Muscle layer of colon (tissue), 2 donors: ENCODE measurements around the gene PTGS1.
"Not testable (repeated sequence)": the region's sequence is repeated elsewhere in the genome, so short reads cannot be mapped to it uniquely, and the experiment has no call there.

Experiments used
- H3K27ac ChIP-seq: one replicate; pipeline ENCODE4 v1.7.0; 2013; ENCODE audit warnings: low read depth, mild to moderate bottlenecking, low read length, moderate library complexity
- H3K27me3 ChIP-seq, 2 donors: one replicate each; pipeline ENCODE4 v1.7.0; 2013; ENCODE audit warnings: low read length in 2 of 2, mild to moderate bottlenecking in 2 of 2; ENCODE audit not compliant: insufficient read depth in 2 of 2, control insufficient read depth in 1 of 2
- H3K36me3 ChIP-seq: one replicate; pipeline ENCODE4 v1.7.0; 2013; ENCODE audit warnings: mild to moderate bottlenecking, low read length; ENCODE audit not compliant: insufficient read depth
- H3K4me1 ChIP-seq: one replicate; pipeline ENCODE4 v1.7.0; 2013; ENCODE audit warnings: mild to moderate bottlenecking, low read length; ENCODE audit not compliant: insufficient read depth
- H3K4me3 ChIP-seq, 2 donors: one replicate each; pipeline ENCODE4 v1.7.0; 2013; ENCODE audit warnings: low read length in 2 of 2, low read depth in 1 of 2, mild to moderate bottlenecking in 1 of 2, moderate library complexity in 1 of 2
- H3K9ac ChIP-seq: one replicate; pipeline ENCODE4 v1.7.0; 2013; ENCODE audit warnings: low read length
- H3K9me3 ChIP-seq: one replicate; pipeline ENCODE4 v1.7.0; 2013; ENCODE audit warnings: mild to moderate bottlenecking, low read length
- donor health status: abdominal sarcoma.
- donor health status: Adenocarcinoma of cecum.

The PTGS1 gene

DNA sequence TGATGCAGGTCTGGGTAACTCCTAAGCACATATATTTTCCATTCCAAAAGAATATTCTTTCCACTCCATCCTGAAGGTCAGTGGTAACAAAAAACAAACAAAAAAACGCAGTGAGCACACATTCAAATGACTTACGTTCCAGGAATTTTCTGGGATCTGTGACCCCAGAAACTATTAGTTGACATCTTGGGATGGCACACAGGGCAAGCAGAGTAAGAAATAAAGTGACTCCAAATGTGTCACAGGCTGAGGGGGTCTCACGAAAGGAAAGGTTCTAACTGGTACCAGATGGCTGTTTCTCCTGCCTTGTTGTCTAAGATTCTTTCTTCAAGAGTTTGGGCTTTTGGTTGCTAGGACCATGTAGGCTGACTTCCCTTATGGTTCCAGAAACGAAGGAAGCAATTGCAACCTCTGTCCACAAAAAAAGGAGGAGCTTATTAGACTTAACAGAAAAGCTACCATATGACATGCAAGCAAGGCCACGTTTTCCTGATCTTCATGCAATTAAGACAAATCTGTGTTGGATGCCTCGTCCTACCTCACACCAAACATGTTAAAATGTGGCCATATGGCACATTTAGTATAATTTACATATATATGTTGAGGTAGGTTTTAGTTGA, 32.7 kb downstream of the PTGS1 start:
- H3K36me3 ChIP-seq = no peaks in the 10 kb centered on the region
- H3K9me3 ChIP-seq = no peaks in the 10 kb centered on the region
- no peaks in the 10 kb centered on the region for H3K27me3 ChIP-seq
- no peak overlapping the region for H3K4me3 ChIP-seq
- H3K9ac ChIP-seq = no peak overlapping the region
- no peaks in the 10 kb centered on the region for H3K4me1 ChIP-seq
- H3K27ac ChIP-seq = no peak overlapping the region

DNA sequence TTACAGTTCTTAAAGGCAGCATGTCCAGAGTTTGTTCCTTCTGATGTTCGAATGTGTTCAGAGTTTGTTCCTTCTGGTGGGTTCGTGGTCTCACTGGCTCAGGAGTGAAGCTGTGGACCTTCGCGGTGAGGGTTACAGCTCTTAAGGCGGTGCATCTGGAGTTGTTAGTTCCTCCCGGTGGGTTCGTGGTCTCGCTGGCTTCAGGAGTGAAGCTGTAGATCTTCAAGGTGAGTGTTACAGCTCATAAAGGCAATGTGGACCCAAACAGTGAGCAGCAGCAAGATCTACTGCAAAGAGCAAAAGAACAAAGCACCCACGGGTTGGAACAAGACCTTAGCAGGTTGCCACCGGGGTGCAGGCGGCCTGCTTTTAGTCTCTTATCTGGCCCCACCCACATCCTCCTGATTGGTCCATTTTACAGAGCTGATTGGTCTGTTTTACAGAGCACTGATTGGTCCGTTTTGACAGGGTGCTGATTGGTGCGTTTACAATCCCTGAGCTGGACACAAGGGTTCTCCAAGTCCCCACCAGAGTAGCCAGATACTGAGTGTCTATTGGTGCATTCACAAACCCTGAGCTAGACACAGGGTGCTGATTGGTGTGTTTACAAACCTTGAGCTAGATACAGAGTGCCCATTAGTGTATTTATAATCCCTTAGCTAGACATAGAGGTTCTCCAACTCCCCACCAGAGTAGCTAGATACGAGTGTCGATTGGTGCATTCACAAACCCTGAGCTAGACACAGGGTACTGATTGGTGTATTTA, 34.7 kb downstream of the PTGS1 start:
- not testable (repeated sequence) for H3K9me3 ChIP-seq, H3K4me1 ChIP-seq, H3K27me3 ChIP-seq, H3K4me3 ChIP-seq, H3K36me3 ChIP-seq, H3K9ac ChIP-seq, H3K27ac ChIP-seq

DNA sequence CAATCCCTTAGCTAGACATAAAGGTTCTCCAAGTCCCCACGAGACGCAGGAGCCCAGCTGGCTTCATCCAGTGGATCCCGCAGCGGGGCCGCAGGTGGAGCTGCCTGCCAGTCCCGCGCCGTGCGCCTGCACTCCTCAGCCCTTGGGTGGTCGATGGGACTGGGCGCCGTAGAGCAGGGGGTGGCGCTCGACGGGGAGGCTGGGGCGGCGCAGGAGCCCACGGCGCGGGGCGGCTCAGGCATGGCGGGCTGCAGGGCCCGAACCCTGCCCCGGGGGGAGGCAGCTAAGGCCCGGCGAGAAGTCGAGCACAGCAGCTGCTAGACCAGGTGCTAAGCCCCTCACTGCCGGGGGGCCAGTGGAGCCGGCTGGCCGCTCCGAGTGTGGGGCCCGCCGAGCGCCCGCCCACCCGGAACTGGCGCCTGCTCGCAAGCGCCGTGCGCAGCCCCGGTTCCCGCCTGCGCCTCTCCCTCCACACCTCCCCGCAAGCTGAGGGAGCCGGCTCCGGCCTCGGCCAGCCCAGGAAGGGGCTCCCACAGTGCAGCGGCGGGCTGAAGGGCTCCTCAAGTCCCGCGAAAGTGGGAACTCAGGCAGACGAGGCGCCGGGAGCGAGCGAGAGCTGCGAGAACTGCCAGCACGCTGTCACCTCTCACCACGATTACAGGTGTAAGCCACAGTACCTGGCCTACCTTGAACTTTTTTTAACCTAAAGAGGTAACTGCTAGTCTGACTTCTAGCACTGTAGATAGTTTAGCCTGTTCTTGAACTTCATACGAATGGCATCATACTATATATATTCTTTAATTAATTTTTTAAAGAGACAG, 35.5 kb downstream of the PTGS1 start:
- no peaks in the 10 kb centered on the region for H3K36me3 ChIP-seq
- H3K4me1 ChIP-seq = no peaks in the 10 kb centered on the region
- H3K27me3 ChIP-seq = no peaks in the 10 kb centered on the region
- H3K9ac ChIP-seq = no peak overlapping the region
- no peak overlapping the region for H3K4me3 ChIP-seq
- no peaks in the 10 kb centered on the region for H3K9me3 ChIP-seq
- H3K27ac ChIP-seq = no peak overlapping the region

DNA sequence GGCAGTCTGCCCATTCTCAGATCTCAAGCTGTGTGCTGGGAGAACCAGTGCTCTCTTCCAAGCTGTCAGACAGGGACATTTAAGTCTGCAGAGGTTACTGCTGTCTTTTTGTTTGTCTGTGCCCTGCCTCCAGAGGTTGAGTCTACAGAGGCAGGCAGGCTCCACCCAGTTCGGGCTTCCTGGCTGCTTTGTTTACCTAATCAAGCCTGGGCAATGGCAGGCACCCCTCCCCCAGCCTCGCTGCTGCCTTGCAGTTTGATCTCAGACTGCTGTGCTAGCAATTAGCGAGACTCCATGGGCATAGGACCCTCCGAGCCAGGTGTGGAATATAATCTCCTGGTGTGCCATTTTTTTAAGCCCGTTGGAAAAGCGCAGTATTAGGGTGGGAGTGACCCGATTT, 43.3 kb downstream of the PTGS1 start:
- not testable (repeated sequence) for H3K36me3 ChIP-seq, H3K27me3 ChIP-seq, H3K4me1 ChIP-seq, H3K9me3 ChIP-seq, H3K27ac ChIP-seq, H3K9ac ChIP-seq, H3K4me3 ChIP-seq

DNA sequence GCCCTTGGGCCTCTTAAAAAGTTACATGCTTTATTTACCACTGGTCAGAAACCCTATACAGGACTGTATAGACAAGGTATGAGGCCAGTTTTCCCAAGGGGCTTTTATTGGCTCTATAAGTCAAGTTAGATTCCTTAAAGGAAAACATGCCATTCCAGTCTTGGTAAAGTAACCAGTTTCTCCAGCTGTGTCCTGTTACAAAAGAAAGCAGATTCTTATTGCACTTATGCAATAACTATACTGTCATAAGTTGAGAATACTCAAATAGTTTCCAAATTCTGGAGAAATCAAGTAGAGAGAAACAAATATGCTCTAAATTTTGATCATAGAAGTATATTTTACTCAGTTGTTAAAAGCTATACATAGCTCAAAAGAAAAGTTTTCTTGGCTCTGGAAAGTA, 47.2 kb downstream of the PTGS1 start:
- no peak overlapping the region for H3K9ac ChIP-seq
- no peaks in the 10 kb centered on the region for H3K27me3 ChIP-seq
- no peaks in the 10 kb centered on the region for H3K4me1 ChIP-seq
- H3K9me3 ChIP-seq = no peaks in the 10 kb centered on the region
- H3K36me3 ChIP-seq = no peaks in the 10 kb centered on the region
- no peak overlapping the region for H3K4me3 ChIP-seq
- no peak overlapping the region for H3K27ac ChIP-seq

DNA sequence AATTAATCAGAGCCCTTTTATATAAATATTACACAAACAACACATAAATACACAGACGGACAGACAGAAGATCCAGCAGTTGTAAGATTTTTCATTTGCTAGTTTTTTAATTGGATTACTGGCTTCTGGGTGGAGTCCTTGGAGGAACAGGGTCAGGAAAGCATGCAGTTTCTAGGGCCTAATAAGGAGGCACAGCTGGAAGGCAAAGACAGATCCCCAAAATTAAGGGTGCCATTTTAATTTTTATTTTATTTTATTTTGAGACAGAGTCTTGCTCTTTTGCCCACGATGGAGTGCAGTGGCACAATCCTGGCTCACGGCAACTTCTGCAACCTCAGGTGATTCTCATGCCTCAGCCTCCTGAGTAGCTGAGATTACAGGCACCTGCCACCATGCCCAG, 49.5 kb downstream of the PTGS1 start:
- no peaks in the 10 kb centered on the region for H3K9me3 ChIP-seq
- no peak overlapping the region for H3K9ac ChIP-seq
- H3K4me1 ChIP-seq = no peaks in the 10 kb centered on the region
- no peaks in the 10 kb centered on the region for H3K36me3 ChIP-seq
- H3K27ac ChIP-seq = no peak overlapping the region
- H3K4me3 ChIP-seq = no peak overlapping the region
- H3K27me3 ChIP-seq = no peaks in the 10 kb centered on the region

DNA sequence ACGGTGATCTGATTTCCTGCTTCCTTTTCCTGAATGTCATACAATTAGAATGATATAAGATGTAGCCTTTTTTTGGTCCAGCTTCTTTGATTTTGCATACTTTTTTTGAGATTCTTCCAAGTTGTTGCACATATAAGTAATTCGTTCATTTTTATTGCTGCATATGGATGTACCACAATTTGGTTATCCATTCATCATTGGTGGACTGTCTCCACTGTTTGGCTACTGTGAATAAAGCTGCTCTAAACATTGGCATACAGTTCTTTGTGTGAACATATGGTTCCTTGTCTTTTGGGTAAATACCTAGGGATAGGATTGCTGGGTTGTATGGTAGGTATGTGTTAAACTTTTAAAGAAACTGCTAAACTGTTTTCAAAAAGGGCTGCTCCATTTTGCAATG, 54.3 kb downstream of the PTGS1 start:
- Histone ChIP-seq H3K4me3 (no peak overlapping the region), H3K36me3 (no peaks in the 10 kb centered on the region), H3K9ac (no peak overlapping the region), H3K27me3 (no peaks in the 10 kb centered on the region), H3K9me3 (no peaks in the 10 kb centered on the region), H3K4me1 (no peaks in the 10 kb centered on the region), H3K27ac (no peak overlapping the region)

DNA sequence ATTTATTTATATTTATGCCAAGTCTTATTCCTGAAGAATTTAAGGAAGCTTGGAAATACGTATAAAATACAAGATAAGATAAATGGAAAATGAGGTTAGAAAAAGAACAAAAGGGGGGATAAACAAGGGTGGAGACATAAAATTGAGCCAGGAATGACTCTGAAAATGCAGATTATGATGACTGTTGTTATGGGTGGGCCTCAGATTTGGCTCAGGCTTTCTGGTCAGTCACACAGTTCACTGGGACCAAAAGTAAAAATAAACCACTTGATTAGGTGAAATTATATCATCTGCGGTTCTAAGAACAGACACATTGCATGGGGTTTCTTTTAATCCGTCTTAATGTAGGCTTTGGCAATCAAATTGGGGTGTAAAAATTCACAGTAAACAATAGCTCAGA, 55.9 kb downstream of the PTGS1 start:
- Histone ChIP-seq H3K9ac (no peak overlapping the region), H3K27me3 (no peaks in the 10 kb centered on the region), H3K27ac (no peak overlapping the region), H3K9me3 (no peaks in the 10 kb centered on the region), H3K4me3 (no peak overlapping the region), H3K36me3 (no peaks in the 10 kb centered on the region), H3K4me1 (no peaks in the 10 kb centered on the region)

DNA sequence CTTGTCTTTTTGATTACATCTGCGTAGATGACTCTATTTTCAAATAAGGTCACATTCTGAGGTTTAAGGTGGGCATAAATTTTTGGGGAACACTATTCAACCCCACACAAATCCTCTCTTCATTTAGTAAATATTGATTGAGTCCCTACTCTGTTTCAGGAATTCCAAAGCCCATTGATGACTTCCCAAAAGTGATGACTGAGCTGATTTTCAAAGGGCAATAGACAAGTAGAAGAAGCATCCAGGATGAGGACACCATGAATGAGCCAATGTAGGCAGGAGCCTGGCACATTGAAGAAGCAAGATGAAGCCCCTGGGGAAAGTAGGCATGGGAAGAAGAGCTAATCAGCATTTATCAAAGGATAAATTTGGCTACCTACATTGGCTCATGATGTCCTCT, 71.7 kb downstream of the PTGS1 start:
- Histone ChIP-seq H3K9me3 (no peaks in the 10 kb centered on the region), H3K9ac (no peak overlapping the region), H3K27me3 (no peaks in the 10 kb centered on the region), H3K27ac (no peak overlapping the region), H3K4me3 (no peak overlapping the region), H3K36me3 (no peaks in the 10 kb centered on the region), H3K4me1 (peaks cover 5% of the 10 kb centered on the region)

DNA sequence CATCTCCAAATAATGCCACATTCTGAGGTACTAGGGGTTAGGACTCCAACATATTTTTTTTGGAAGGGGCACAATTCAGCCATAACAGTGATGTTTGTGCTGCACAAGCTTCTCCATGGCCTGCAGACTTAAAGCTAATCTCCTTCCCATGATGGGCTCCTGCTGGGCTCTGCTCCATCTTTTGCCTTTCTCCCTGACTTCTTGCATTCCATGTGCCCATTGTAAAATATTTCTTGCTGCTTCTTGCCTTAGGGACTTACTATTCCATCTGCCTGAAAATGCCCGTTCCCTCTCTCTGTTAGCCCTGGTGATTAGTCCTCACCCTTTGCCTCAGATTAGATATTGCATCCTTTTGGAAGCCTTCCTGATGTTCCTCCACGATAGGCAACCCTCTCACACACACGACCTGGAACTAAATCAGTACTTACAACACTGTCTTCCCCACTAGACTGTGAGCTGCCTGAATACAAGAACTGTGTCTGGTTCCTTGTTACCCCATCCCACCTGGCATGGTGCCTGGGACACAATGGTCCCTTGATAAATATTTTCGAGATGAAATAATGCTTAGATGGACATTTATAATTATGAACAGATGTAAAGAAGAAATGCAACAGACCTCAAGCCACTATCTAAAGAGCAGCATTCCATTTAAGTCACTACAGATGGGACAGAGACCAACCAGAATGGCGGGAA, 73.4 kb downstream of the PTGS1 start:
- H3K27ac ChIP-seq = no peak overlapping the region
- H3K9me3 ChIP-seq = no peaks in the 10 kb centered on the region
- no peak overlapping the region for H3K4me3 ChIP-seq
- H3K4me1 ChIP-seq = peaks cover 5% of the 10 kb centered on the region
- no peaks in the 10 kb centered on the region for H3K36me3 ChIP-seq
- H3K27me3 ChIP-seq = no peaks in the 10 kb centered on the region
- H3K9ac ChIP-seq = no peak overlapping the region
